HG03060 (cell line): Measurements from ENCODE around the gene FUOM.

Experiments used
- ATAC-seq: cut with Tn5 transposase; IDR thresholded peaks from one replicate; pipeline ENCODE4 v1.9.1; 2021; ENCODE audit warnings: low read depth, moderate number of reproducible peaks; ENCODE audit not compliant: unreplicated experiment

Gene FUOM

DNA sequence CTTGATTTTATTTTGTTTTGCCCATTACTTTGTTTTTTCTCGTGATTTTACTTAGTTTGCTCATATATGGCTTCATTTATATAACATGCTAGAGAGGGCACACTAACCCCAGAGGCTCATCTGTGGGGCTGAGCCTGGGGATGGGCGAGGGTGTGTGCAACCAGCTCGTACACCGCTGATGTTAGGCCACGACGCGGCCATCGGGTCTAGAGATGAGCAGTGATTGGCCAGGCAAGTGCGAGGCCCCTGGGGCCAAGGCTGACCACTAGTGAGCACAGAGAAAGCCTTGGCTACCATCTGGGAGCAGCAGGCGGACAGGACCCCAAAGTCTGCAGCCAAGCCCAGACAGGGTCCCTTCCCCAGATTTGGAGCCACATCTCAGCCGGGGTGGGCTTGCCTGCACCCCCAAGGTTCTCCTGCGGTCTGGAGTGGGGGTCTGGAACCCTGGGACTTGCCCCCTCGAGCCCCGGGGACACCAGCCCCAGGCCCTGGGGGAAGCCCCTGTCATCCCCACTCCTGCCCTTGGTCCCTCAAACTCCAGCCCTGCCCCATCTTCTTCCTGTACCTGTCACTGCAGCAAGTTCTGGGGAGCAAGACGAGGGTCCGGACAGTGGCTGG lies 3.7 kb downstream of the FUOM start:
- no peak for ATAC-seq

GRCh38 chr10:133353202-133353959 lies 4.4 kb downstream of the FUOM start:
- no peak for ATAC-seq

DNA sequence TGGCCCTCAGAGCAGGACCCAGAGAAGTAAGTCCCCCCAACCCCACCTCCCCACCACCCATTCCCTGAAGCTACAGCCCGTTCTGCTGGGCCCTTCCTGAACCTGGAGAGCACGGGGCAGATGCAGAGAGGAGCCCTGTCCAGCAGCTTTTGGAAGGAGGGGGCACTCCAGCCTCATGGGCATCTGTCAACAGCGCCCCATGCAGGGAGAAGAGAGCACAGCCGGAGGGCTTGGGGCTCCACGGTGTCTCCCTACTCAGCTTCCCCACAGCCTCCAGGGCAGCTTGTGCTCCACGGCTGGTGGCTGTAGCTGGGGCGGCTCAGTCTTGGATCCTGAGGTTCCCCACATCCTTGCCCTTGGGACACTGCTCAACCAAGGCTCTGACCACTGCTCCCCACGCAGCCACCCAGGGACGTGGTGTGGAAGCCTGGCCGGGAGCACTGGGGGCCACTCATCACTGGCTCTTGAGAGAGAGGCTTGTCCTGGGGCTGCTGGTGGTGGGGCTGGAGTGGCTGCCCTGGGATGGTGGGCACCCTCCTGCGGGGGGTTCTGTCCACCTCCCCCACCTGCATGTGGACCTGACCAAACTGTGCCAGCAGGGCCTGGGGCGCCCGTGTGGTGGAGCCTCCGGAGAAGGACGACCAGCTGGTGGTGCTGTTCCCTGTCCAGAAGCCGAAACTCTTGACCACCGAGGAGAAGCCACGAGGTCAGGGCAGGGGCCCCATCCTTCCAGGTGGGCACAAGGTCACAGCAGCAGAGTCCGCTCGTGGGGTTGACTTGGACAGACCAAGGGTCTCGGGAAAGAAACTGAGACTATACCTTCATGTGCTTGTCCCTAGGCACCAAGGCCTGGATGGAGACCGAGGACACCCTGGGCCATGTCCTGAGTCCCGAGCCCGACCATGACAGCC lies 6.2 kb downstream of the FUOM start:
- no peak for ATAC-seq

- ATAC-seq: no peak
Measured at GRCh38 chr10:133350950-133351329, 6.9 kb downstream of the FUOM start.

- no peak for ATAC-seq
Measured at GRCh38 chr10:133350283-133350949, 7.4 kb downstream of the FUOM start.

DNA sequence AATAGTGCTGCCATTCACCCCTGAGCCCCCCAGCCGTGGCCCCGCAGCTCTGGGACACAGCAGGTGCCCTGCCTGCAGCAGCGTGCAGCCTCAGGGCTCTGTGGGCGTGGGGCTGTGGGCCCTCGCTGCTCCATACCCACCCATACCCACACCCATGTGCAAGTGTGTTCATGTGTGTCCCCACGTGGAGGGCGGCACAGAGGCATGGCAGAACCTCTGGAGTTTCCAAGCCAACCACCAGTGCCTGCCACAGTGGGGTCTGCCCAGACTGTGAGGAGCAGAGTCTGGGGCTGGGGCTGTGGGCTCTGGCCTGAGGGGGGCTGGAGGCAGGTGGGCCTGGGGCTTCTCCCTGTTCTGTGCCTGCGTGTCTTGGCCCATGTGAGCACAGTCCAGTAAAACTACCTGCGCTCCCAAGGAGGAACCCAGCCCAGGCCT lies 8.2 kb downstream of the FUOM start:
- no peak for ATAC-seq

- ATAC-seq: no peak
Measured at GRCh38 chr10:133349160-133349568, 8.7 kb downstream of the FUOM start.

DNA sequence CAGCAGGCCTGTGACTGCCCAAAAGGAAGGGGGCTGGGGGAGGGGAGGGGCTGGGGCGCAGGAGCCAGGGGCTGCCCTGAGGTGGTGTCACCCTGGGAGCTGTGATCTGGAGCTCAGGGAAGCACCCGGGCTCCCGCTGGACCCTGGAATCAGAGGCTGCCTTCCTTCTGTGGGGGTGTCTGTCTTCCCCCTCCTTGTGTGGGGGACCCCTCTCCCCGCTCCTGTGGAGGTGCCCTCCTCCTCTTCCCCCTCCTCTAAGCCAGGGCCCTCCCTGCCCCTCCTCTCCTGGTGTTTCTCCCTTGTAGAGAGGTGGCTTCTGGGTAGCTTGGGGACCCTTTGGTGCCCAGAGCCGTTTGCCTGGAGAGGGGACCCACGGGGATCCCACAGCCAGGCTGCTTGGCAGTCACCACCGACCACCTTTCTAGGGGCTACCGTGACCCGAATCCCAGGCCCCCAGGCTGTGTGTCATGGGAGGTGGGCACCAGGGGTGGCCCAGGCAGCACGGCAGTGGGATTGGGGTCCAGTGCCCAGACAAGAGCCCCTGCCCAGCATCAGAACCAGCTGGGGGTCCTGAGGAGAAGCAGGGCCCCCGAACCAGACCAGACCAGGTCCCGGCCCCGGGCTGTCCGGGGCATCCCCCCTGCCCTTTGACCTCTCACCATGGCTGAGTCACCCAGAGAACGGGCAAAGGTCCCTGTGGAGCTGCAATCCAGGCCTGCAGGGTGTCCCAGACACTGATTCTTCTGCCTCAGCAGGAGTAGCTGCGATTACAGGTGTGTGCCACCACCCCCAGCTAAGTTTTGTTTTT lies 9.9 kb downstream of the FUOM start:
- ATAC-seq: no peak

GRCh38 chr10:133346413-133346812 lies 11.4 kb downstream of the FUOM start:
- ATAC-seq: no peak

GRCh38 chr10:133344236-133344635 lies 13.6 kb downstream of the FUOM start:
- no peak for ATAC-seq

- no peak for ATAC-seq
Measured at GRCh38 chr10:133343558-133343957, 14.3 kb downstream of the FUOM start.

GRCh38 chr10:133342942-133343341 lies 14.9 kb downstream of the FUOM start:
- no peak for ATAC-seq

- ATAC-seq: no peak
Measured at GRCh38 chr10:133341983-133342382, 15.8 kb downstream of the FUOM start.

DNA sequence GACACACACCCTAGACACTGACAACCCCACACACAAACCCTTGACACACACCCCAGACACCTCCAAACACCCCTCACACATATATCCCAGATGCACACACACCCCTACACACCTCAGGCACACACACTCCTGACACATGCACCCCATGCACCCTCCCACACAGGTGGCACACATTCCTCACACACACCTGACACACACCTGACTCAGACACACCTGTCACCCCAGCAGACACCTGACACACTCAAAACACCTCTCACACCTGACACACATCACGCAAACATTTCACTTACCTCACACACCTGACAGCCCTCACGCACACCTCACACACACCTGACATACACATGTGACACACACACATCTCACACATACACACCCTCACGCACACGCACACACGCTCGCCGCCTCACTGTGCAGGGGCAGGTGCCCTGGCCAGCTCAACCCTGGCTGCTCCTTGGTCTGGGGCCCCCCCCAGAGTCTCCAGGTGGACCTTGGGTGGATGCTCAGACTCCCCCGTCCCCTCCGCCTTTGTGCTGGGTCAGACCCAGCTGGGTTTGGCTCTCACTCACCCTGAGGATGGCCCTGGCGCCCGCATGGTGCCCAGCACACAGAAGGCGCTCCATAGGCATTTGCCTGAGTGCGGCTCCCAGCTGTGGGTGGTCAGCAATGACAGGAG lies 18.0 kb downstream of the FUOM start:
- ATAC-seq: no peak

DNA sequence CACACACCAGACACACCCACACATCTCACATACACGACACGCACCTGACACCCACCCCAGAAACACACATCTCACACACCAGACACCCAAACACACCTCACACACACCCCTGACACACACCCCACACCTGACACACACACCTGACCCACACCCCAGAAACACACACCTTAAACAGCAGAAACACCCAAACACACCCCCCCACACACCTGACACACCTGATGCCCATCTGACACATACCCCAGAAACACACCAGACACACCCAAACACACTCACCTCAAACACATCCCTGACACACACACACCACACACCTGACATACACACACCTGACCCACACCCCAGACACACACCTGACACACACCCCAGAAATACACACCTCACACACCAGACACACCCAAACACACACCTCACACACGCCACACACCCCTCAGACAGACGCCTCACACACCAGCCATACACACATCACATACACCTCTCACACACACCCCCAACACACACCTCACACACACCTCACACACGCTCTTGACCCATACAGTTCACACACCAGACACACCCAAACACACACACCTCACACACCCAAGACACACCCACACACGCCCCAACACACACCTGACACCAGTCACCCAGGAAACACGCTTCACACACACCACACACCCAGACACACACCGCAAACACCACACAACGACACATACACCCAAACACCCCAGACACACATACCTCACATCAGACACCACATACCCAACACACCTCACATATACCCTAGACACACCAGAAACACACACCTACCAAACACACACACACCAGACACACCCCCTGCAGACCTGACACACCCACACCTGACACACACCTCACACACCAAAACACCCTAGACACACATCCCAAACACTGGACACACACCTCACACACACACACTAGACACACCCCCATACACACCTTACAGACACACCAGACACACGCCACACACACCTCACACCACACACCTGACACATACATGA lies 19.4 kb downstream of the FUOM start:
- no peak for ATAC-seq

DNA sequence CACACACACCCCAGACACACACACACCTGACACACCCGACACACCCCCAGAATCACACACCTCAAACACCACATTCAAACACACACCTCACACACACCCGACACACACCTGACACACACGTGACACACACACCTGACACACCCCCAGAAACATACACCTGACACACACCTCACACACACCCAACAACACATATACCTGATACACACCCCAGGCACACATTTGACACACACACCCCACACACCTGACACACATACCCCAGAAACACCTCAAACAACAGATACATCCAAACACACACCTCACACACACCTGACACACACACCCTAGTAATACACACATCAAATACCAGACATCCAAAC lies 20.5 kb downstream of the FUOM start:
- ATAC-seq: no peak

DNA sequence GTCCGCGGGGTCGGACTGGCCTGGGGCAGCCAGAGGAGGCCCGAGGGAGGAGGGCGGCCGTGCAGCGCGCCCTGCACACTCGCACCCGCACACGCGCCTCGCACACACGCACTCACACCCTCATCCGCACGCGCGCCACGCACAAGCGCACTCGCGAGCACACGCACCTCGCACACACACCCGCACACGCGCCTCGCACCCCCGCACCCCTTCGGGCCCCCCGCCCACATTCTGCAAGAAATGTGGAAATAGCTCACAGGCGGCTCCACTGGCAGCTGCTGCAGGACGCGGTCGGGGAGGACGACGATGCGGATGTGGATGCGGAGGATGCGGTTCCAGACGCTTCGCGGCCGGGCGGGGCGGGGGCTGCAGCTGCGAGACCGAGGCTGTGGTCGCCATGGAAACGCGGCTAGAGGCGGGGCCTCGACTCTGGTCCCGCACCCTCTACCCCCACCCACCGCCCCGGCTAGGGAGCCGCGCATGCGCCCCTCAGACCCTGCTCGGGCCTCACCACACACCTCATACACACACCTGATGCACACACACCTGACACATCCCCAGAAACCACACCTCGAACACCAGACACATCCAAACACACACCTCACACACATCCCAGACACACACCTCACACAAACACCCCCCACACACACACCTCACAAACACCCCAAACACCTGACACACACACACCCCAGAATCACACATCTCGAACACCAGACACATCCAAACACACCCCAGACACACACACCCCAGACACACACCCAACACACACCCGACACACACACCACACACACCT lies 21.0 kb downstream of the FUOM start, which contains the start of gene CALY:
Gene CALY, minus strand, starts transcription at position 320 of the 793 bp plus-strand sequence. CDS start 7,907 bp downstream, outside the sequence.
- ATAC-seq: no peak
